HG02970 (cell line): ENCODE data around the gene ABCF2.
A peak's percentile ranks its signal among the peaks of the same experiment; 100 is the strongest.

ENCODE experiments used
- ATAC-seq: cut with Tn5 transposase; IDR thresholded peaks from one replicate; pipeline ENCODE4 v1.9.1; 2021; ENCODE audit warnings: mild to moderate bottlenecking, moderate library complexity, moderate number of reproducible peaks; ENCODE audit not compliant: unreplicated experiment, low FRiP score

ABCF2 gene

DNA sequence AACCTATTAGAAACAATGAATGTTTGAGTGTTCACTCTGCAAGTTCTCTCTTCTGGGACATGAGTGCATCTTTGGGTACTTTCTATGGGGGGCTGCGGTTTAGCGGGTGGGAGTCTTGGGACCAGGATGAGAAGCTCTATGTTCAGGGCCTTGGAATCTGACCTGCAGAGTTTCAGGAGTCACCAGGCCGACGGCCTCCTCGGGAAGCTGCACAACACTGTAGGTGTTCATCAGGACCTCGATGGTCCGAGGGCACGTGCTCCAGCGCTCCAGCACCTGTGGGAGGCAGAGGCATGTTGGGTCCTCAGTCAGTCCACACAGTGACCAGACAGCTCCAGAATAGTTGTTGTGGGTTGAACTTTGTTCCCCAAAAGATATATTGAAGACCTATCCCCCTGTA, 50.6 kb downstream of the ABCF2 start:
- no peak for ATAC-seq

DNA sequence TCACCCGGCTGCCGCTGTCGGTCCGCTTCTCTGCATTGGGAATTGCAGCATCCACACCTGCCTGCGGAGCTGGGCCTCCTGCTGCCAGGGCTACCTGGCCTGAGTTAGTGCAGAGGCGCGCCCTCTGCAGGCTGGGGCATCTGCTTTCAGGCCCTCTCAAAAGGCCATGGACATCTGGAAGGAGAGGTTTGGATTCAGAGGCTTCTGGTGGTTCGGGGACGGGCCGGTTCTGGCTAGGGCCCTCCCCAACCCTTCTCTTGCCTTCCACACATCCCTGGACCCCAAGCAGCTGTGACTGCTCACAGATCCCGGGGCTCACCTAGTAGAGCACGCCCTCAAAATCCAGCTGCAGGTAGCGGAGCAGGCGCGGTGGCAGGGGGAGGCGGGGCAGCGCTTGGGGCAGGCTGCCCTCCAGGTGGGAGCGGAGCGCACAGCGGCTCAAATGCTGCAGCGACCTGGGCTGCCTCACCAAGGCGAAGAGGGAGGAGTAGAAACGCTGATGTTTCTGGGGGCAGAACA, 51.2 kb downstream of the ABCF2 start:
- ATAC-seq: no peak

DNA sequence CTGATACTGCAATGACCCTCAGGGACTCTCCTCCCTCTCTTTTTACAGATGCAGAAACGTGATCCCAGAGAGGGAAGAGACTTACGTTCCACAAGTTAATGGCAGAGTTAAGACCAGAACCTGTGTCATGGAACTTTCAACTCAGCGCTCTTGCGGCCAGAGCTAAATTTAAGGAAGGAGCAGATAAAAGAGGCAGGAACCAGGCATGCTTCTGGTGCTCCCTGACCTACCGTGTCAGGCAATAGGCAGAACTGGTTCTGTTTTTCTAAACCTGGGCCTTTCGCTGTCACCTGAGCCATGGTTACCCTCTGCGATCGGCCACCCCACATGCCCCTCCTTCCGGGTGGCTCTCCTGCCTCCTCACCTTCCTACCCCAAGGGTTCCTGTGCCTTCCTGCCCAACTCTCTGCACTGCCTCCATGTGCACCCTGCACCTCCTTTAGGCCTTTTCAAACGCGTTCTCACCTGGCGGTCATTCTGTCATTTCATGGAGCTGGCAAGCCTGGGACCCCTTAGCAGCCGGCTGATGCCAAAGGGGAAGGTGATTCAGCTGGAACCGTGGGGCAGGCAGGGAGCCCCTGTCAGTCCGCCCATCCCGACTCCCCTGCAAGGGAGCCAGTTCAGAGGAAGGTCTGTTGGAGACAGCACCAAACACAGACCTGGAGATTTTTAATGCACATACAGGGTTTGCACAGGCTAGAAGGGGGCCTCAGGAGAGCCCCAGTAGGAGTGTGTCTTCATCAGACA, 51.8 kb downstream of the ABCF2 start:
- no peak for ATAC-seq

DNA sequence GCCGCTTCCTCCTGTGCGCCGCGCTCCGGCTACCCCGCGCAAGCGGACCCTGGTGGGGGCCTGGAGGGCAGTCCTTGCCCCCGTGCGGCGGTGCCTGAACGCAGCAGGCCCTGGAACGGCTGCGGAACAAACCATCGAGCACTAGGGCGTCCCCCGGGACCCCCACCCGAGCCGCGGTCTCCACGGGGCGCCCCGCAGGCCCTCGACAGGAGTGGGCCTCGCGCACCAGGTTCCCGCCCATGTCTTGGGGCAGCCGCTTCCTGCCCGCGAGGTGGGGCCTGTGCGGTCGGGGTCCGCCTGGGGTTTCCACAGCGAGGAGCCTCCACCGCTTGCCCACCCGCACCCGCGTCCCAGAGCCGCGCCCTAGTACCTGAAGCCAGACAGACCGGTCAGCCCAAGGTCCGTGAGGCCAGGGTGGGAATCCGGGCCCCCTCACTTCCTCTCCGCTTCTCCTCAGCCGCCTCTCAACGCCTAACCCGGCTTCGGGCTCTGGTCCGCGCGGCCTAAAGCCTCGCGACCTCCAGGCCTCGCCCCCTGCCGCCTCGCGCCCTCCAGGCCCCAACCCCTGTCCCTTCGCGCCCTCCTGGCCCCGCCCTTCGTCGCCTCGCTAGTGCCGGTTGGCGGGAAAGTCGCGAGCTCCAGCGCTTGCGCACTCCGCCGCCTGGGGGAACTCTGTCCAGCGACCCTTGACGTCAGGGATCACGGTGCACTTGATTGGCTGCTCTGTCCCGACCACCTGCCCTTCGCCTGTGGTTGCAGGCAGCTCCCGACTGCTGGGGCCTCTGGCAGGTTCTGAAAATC, 52.6 kb downstream of the ABCF2 start:
- ATAC-seq: no peak

DNA sequence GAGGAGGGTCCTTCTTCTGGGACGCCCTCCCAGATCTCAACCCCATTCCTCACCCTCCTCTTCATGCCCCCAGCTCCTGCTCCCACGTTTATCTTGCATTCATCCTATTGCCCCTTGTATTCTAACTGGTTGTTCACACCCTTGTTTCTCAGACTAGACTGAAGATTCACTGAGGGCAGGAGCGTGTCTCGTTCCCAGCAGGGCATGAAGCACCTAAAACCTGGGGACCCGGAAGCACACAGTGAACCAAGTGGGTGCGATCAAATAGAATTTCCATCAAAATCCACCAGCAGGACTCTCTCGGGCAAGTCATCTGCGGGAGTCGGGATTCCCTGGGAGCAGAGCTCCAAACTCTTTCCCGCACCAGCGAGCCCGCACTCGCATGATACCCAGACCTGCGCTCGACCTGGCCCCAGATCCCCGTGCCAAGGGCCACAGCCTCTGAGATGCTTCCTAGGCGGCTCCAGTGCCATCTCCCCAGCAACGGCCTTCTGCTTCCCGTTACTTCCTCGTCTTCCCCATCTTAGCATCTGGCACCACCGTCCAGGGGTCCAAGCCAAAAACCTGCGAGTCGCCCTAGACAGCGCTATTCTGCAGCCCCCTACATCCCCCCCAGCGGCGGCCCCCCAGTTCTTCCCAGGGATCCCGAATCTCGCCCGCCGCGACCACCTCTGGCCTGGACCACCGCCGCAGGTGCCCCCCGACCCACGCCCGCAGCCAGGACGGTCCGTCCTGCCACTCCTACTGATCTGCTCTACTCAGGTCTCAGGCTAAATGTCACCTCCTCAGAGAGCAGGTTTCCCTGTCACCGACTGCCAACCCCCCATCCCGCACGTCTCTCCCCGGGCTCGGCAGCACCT, 53.4 kb downstream of the ABCF2 start:
- no peak for ATAC-seq

DNA sequence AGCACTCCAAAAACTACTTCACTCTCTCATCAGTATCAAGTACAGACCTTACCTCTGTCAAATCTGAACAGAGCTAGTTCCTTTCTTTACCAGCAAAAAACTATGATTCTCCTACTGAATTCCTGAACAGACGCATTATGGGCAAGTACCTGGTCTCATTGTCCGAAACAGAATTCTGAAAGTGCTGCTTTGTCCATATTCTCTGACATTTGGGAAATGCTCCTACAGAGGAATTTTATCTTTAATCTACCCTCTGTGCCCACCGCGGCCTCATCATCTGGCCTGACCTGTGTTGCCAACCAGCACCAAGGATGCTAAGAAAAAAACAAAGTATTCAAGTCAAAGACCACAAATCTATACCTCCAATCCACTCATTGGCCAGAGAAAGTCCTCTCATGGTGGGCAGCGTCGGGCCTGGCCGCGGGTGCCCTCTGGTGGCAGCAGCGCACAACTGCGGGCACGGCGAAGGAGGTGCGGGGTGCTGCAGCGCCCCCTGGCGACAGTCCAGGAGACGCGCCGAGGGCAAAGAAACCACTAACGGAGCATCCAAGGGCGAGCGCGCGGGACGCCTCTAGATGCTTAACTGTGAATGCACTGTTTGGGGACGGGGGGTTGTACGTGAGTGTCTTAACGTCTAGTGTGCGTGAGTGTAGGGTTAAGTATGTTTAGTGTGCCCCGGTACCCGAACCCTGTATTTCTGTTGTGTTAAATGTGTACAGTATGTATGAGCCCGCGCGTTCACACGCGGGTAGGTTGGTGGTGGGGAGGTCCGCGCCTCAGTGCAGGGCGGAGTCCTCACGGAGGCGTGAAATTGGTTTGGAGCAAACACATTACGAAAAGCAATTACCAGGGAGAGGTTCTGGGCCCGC, 54.5 kb downstream of the ABCF2 start:
- ATAC-seq: peak; percentile 47

DNA sequence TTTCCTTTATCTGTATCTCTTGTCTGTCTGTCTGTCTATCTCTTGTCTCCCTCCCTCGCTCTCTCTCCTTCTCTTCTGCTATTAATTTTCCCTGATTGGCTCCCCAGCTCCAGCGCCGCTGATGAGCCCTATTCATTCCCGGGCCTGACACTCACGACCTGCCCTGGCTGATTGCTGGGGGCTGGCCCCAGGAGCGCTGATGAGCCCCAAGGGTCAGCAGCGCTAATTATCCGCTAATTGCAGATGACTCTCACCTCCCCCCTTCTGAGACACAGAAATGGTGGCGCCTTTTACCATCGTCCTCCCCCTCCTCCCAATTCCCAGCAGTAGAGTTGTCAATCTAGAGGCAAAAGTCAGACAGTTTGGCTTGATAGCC, 58.2 kb downstream of the ABCF2 start:
- ATAC-seq: no peak

DNA sequence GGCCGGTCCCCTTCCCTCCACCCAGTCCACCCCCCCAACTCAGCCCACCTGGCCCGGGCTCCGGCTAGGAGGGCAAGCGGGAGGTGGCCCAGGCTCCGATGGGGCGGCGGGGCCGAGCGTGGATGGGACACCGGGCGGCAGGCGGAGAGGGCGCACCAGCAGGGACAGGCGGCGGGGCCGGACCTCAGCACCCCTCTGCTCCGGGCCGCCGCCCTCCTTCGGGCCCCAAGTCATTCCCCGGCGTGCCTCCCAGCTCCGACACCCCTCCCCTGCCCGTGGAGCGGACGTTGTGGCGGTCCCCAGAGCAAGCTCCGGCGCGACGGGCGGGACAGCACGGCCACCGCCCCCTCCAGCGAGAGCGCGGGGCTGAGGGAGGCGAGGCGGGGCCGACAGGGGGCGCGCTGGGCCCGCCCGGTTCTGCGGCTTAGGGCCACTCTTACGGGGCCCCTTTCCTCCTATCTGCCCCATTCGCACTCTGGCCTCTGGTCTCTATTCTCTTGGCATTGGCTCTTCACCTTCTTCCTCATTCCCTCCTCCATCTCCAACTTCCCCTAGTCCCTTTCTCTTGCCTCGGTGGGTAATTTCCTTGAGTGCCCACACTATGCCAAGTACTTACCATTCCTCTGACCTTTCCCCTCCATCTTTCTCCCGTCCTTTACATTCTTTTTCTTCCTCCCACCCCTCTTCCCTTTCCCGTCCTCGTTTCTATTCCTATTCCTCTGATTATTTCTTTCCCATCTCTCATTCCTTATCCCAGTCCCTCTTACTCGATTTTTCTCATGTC, 58.8 kb downstream of the ABCF2 start:
- no peak for ATAC-seq

DNA sequence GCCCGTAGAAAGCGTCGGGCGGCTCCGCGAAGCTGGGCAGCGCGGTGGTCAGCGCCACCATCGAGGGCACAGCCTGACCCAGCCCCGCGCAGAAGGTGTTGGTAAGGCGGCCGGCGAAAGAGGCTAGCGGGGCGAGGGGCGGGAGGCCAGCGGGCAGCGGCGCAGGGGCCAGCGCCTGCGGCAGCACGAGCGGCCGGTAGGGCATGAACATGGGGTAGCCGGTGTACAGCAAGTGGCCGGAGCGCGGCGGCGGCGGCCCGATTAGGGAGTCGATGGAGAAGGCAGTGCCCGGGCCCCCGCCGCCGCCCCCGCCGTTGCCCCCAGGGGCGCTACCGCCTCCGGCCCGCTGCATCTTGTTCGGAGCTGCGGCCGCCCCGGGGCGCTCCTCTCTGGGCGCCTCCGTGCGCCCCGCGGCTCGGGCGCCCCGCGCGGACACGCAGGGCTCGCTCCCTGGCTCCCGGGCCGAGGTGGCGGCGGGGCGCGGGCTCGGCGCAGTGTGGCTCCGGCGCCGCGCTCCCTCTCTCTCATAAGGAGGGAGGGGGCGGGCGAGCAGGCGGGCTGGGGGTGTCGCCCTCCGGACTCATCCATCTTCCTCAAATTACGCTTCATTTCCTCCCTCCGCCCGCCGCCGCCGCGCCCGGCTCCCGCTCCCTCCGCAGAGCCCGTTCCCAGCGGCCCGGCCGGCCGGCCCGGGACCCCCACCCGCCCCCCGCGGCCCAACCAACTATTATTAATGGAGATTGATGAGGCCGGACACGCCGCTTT, 59.6 kb downstream of the ABCF2 start, which contains the start of gene GBX1:
Gene GBX1 (minus strand): TSS at position 498 of the 765 bp plus-strand sequence. CDS start 146 bp downstream, at position 352.
- no peak for ATAC-seq

DNA sequence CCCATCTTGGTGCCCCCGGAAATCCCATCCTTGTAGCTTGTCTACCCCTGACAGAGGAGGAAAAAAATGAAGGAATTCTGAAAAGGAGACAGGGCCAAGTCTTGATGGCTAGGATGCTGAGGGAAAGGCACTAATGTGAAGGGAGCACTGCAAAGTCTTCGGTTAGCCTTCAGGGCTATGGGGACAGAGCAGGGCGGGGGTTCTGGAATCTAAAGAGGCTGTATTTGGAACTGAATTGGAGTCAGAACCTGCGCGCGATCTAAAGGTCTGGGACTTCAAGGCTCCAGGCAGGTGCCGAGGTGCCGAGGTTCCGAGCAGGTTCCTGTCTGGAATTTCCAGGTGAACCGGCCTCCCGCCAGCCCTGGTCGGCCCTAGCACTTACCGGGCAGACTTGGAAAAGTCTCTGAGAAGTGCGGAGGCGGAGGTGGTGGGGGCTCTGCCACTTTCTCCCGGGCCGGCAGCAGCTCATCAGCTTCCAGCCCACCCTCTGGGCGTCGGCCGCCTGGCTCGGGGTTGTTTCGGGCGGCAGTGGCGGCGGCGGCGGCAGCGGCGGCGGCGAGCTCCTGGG, 60.3 kb downstream of the ABCF2 start:
- ATAC-seq: no peak
